ENCODE data around the gene DEFB110. TPM values are rescaled to one million over a fixed set of nuclear protein-coding genes. Genes with fewer than 3 reads are reported as not detected.

The DEFB110 gene
- not detected in 2 replicates for total RNA-seq

GRCh38 chr6:50021894-50022293 lies at the start of gene DEFB110:
Gene DEFB110, minus strand, starts transcription at chr6:50021994. Its CDS starts 59 bp downstream, at chr6:50021935.

GRCh38 chr6:50049829-50050228 lies 28.0 kb upstream of the DEFB110 start, which contains the start of gene DEFB112:
Gene DEFB112, minus strand, starts transcription at chr6:50049929. Its CDS starts 60 bp downstream, at chr6:50049869.

GRCh38 chr6:49969605-49970004 lies 52.2 kb downstream of the DEFB110 start, which contains the start of gene DEFB113:
Gene DEFB113, minus strand, starts transcription at chr6:49969625. Its CDS starts 0 bp downstream, at chr6:49969625.

Other genes starting within 250 kb of the DEFB110 start
- not detected in 2 replicates for gene PGK2, start 234.7 kb downstream of the DEFB110 start, total RNA-seq
- gene CRISP1, start 155.5 kb downstream of the DEFB110 start, total RNA-seq, result not detected in 2 replicates
- gene DEFB114, start 57.8 kb downstream of the DEFB110 start, total RNA-seq, result not detected in 2 replicates
- gene DEFB113, start 52.4 kb downstream of the DEFB110 start, total RNA-seq, result not detected in 2 replicates
- gene DEFB112, start 27.9 kb upstream of the DEFB110 start, total RNA-seq, result not detected in 2 replicates

Data from articular chondrocyte of knee joint (primary cell).